NCI-H146 (cell line): Measurements from ENCODE around the gene AKAIN1.

Experiments
- DNase-seq: peaks from one replicate; lab custom pipeline; 2025; lab: John Stamatoyannopoulos, UW

The AKAIN1 gene

GRCh38 chr18:5197032-5197434 lies at the start of gene AKAIN1:
TSS of gene AKAIN1 (minus strand) at chr18:5197257. CDS start at chr18:5197053, 204 bp downstream.
- peak; percentile 92 for DNase-seq

DNA sequence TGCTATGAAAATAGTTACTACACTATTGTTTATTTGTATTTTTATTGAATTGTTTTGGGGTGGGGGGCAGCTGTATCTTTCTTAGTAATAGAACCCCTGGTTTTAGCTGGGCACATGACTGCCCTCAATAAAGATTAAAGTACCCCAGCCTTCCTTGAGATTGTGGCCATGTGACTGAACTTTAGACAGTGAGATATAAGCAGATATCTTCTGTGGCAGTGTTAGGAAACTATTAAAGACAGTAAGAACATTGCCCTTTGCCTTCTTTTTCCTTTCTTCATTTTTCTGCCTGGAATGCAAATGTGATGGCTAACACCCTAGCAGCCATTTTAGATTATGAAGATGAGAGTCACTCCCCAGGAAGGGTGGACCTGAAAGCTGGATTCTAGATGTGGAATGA lies 47.9 kb upstream of the AKAIN1 start:
- DNase-seq, result no peak

DNA sequence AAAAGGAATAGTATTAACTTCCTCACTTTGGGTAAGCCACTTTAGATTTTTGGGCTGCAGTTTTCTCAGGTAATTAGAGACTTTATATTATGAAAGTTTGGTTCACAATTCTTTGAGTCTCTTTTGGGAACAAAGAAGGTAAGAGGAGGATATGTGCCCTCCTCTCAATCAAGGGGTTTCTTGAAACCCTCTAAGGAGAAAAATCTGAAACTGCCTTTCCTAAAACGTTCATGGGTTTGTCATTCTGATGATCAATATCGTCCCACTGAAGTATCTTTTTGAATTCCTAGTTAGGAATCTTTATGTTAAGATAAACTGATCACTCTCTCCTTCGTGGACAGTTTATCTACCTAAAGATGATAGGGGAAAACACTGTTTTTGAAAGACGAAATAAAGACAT lies 42.4 kb upstream of the AKAIN1 start:
- DNase-seq, result no peak

DNA sequence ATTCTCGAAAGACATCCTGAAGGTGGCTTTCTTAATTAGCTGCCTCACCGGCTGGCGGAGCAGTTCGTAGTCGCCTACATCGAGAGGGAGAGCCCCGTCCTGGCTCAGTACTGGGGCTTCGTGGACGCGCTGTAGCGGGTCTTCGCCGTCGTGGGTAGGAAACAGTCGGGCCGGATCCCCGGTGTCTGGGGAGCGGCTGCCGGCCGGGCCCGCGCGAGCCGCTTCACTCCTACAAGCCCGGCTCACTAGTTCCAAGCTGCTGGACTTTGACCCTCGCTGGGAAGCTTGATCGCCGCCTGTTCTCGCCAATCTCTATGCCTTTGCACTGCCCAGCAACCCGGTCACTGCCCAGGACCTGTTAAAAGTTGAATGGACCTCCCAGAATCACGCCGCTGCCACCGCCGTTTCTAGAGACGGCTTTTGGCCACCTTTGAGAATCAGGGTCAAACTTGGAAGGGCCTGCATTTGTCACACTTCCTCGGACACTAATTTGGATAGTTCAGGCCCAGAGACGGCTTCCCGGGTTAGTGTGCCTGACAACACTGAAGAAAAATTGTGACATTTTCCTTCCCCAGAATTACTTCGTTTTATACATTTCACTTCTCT lies 41.4 kb upstream of the AKAIN1 start:
- DNase-seq, result peak; percentile 73

DNA sequence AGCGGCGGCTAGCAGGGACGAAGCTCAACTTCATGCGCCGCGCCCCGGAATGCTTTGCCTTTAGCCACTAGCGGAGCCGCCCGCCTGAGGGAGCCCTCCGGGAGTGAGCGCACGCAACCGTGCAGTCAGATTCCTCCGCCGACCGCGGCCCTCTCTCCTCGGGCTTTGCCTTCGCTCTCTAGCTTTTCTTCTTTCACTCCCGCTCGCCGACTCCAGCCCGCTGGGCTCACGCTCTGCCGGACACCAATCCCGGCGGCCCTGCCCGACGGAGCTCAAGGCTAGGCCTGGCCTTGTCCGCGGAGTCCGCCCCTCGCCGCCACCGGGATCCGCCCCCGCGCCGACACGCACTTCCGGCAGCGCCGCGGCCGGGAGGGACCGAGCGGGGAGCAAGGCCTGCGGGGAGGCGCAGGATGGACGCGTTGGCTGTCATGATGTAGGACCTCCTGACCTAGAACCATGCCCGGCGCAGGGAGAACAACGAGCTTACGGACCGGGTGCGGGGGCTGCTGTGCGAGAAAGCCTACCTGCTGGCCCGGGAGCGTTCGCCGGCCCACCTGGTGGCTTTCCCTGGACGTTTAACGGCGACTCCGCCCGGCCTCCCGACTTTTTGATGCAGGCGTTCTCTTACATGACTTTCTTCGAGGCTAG lies 40.8 kb upstream of the AKAIN1 start:
- peak; percentile 96 for DNase-seq

- peak; percentile 88 for DNase-seq
These were observed 40.1 kb upstream of the AKAIN1 start for GRCh38 chr18:5237083-5237722.

GRCh38 chr18:5214583-5215351 lies 17.7 kb upstream of the AKAIN1 start:
- no peak for DNase-seq

- no peak for DNase-seq
These were observed 10.6 kb upstream of the AKAIN1 start for GRCh38 chr18:5207471-5208150.

DNA sequence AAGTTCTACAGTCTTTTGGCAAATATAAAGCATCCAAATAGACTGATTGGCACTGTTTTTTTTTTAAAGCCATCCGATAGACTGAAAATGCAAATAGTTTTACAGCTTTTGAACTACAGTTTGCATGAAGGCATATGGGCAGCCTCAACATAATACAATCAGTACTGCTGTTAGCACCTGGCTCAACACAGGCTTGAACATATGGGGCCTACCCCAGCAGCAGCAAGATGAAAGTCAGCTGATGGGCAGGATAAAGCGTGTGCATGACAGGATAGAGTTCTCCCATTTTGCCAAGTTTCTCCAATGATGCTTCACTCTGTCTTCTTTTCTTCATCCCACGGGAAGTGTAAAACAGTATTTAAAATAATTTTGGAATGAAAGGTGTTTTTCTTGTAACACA lies 1.3 kb upstream of the AKAIN1 start:
- DNase-seq, result peak; percentile 10

DNA sequence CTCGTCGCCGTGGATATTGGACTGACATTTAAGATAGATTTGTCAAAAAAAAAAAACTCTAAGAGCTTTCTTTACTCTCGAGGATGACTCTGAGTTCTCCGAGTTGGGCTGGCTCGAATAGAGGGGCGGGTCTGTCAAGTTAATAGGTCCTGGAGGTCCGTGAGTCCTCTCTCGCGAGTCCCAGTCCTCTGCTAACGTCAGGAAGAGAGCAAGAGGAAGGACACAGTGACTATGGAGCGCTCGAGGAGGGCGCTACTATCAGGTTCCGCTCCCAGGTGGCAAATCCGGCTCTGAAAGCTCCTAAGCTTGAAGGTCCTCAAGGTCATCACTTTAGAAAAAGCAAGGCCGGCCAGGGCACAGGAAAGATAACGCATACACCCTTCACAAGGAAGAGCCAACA lies 404 bp upstream of the AKAIN1 start:
- DNase-seq, result peak; percentile 92

- peak; percentile 76 for DNase-seq
These were observed 615 bp downstream of the AKAIN1 start for GRCh38 chr18:5196253-5197031.

DNA sequence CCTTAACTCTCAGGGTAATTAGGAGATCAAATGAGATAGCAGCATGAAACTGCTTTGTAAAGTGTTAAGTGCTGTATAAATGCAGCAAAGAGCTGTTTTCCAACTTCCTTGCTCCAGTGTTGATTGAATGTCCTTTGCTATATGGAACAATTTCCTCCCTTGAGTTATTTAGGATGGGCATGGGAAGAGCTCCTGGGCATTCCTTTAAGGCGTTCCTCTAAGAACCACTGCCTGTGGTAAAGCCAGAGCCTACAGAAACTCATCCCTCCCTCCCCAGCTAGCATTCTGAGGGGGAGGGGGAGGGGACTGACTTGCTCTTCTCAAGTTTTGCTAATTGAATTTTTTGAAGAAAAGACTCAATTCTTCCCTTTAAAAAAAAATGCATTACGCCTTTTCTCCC lies 1.4 kb downstream of the AKAIN1 start:
- DNase-seq, result peak; percentile 26

DNA sequence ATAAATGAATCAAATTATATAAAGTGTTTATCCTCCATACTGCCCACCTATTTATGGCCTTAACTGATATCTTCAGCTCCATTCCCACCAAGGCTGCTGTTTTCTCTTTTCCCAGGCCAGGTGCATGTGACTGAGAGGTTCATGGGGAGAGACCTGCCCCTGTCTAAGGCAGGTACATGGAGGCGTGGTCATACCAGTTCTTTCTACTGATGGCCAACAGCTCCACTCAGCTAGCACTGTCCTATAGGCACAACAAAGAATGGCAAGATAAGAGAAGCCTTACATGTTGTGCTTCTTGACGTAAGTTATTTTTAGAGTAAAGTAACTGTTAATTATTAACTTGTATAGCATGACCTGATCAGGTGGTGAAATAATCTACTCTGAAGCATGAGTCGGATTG lies 16.8 kb downstream of the AKAIN1 start:
- DNase-seq, result no peak

- DNase-seq, result no peak
These were observed 18.5 kb downstream of the AKAIN1 start for GRCh38 chr18:5178519-5178918.

- no peak for DNase-seq
These were observed 21.7 kb downstream of the AKAIN1 start for GRCh38 chr18:5175378-5175777.

GRCh38 chr18:5173646-5174045 lies 23.4 kb downstream of the AKAIN1 start:
- no peak for DNase-seq

DNA sequence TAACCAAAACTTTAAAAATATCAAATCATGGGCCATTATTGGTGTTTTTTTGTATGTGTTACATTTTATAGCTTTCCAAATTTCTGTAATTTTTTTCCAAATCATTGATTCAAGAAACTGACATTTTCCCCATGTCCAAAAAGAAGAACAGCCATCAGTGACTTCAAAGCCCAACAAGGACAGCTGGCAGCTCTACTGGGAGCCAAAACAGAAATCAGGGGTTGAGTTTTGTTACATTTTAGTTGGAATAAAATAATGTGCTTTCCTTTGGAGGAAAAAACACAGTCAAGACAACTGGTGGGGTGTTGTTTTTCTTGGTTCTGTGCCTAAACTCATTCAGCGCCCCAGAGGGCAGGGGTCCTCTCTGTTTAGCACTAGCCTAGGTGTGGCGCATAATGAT lies 23.8 kb downstream of the AKAIN1 start:
- DNase-seq, result no peak

DNA sequence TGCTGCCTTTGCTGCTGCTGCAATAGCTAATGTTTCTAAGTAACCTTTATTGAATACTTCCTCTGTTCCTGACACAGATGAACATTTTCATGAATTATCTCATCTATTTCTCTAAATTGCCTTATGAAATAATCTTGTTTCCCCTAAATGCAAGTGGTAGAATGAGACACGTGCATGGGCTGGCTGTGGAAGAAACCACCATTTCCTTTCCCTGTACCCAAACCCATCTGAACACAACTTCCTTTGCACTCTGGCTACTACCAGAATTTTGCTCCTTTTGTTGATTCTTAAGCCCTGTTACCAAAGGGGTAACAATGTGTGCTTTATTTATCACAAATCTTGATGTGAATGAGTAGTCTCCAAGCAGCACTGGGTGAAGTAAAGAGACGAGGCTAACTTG lies 29.2 kb downstream of the AKAIN1 start:
- no peak for DNase-seq

DNA sequence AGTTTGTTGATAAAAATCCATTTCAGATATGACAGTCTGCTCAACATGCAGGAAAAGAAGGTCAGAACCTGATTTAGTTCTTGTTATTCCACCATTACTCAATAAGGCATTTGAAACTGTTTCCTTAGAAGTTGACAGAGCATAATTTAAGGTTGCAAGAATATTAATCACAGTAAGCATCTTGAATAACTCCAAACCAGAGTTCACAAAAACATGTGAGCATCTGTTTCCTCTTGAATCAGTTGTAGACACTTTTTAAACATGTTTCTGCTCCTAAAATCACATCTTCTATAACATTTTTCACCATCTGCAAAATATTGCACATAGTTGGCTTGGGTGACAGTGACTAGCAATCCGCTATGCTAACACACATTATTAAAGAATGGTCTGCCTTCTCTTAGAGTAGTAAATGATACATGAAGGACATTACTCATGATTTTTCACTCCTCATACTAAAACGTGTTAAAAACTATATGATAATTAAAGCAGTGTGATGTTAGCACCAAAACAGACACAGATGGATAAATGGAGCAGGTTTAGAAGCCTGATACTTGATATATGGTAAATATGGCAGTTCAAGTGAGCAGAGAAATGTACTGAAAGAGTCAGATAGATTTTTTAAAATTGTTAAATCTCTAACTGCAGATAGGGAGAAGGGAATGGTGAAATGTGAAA lies 30.3 kb downstream of the AKAIN1 start:
- no peak for DNase-seq

- DNase-seq, result no peak
These were observed 32.2 kb downstream of the AKAIN1 start for GRCh38 chr18:5164903-5165302.

DNA sequence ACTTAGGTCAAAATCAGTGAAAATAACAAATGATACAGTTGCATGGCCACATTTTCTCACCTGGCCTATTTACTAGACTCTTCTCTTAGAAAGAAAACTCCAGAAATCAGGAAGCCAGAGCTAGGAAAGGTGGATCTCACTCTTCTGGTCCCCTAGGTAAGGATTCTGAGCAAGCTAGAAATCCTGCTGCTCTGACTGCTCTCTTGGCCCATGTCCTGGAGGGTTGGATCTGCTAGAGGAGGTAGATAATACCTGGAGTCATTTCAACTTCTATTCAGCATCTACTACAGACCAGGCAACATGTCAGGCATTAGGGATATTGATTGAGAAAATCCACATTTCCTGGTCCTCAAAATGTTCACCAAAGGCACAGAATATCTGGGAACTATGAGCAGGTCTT lies 34.9 kb downstream of the AKAIN1 start:
- DNase-seq, result no peak
